Stimulated activated CD4-positive, alpha-beta T cell treated with anti-CD3 and anti-CD28 coated beads, Interleukin-2, amount 100 ng/mL, for 24 hours (primary cell): ENCODE results near the gene TAF1.
A peak's percentile ranks its signal among the peaks of the same experiment; 100 is the strongest.
"Not testable (repeated sequence)": the region's sequence is repeated elsewhere in the genome, so short reads cannot be mapped to it uniquely, and the experiment has no call there.

Experiments
- DNase-seq, 2 donors: peaks; one replicate each; pipeline ENCODE4 v3.0.0-alpha.2; 2020

The TAF1 gene

DNA sequence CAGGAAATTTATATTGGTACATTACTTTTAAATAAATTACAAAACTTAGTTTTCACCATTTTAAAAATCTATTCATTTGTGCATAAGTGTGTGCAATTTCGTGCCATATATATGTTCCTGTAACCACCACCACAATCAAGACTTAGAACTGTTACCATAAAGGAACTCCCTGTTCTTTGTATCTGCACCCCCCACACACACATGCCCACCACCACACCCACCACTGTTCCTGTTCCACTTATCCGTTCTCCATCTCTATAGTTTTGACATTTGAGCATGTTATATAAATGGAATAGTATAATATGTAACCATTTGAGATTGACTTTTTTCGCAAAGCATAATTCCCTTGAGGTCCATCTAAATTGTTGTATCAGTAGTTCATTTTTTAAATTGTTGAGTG is 73.7 kb downstream of the TAF1 start:
- DNase-seq = no peak

DNA sequence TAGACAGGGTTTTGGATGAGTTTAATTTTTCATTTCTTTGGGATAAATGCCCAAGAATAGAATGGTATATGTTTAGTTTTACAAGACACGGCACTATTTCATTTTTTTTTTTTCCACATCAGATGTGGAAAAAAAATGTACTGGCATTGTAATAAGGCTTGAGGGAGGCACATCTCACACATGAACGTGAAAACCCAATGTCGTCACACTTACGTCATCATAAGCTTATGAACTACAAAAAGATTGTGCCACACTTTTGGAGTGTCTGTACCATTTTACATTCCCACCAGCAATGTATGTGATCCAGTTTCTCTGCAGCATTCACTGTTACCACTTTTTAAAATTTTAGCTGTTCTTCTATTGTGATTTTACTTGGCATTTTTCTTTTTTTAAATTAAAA is 74.2 kb downstream of the TAF1 start:
- DNase-seq = no peak

DNA sequence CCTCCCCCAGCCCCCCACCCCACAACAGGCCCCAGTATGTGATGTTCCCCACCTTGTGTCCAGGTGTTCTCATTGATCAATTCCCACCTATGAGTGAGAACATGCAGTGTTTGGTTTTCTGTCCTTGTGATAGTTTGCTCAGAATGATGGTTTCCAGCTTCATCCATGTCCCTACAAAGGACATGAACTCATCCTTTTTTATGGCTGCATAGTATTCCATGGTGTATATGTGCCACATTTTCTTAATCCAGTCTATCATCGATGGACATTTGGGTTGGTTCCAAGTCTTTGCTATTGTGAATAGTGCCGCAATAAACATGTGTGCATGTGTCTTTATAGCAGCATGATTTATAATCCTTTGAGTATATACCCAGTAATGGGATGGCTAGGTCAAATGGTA is 75.7 kb downstream of the TAF1 start:
- DNase-seq = not testable (repeated sequence)

DNA sequence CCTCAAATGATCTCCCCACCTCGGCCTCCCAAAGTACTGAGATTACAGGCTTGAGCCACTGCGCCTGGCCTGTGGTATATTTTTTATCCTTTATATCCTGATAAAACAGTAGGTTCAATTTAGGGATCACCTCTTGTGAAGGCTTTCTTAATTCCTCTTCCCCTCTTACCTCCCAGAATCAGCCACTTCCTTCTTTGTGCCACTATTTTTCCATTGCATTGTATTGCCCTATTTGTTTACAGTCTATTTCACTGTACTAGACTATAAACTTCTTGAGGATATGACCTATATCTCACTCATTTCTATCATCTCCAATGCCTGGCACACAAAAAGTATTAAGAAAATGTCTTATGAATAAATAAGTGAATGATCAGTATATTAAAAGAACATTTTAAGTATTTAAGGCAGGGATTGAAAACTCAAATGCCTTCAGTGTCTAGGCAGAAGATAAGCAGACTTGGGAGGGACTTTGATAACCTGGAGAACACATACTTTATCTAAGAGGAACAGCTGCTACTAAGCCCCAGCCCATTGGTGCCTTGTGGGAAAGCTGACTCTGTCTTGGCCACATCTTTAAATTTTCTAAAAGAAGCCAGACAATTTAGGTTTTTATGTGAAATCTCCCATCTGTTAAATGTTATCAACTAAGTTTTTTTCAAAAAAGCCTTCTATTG is 84.4 kb downstream of the TAF1 start:
- no peak for DNase-seq

DNA sequence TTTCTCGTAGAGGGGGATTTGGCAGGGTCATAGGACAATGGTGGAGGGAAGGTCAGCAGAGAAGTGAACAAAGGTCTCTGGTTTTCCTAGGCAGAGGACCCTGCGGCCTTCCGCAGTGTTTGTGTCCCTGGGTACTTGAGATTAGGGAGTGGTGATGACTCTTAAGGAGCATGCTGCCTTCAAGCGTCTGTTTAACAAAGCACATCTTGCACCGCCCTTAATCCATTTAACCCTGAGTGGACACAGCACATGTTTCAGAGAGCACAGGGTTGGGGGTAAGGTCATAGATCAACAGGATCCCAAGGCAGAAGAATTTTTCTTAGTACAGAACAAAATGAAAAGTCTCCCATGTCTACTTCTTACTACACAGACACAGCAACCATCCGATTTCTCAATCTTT is 85.4 kb downstream of the TAF1 start:
- not testable (repeated sequence) for DNase-seq

DNA sequence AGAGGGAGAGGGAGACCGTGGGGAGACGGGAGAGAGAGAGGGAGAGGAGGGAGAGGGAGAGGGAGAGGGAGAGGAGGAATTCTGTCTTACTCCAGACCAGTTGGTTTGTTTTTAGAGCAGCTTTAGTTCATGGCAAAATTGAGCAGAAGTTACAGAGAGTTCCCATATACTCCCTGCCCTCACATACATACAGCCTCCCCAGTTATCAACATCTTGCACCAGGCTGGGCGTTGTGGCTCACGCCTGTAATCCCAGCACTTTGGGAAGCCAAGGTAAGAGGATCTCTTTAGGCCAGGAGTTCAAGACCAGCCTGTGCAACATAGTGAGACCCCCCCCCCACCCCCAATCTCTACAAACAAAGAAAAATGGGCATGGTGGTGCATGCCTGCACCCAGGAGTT is 86.9 kb downstream of the TAF1 start:
- DNase-seq = no peak

DNA sequence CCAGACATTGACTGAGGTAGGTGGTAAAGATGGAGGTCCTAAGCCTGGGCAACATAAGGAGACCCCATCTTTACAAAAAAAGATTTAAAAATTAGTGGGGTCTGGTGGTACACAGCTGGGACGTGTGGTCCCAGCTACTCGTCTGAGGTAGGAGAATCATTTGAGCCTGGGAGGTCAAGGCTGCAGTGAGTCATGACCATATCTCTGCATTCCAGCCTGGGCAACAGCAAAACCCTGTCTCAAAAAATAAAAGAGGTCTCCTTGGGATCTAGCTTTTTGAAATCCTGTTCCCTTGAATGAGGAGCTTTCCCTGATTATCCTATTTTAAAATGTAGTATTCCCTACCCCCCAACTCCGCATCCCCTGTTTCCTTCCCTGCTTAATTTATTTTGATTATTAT is 88.1 kb downstream of the TAF1 start:
- DNase-seq = no peak

DNA sequence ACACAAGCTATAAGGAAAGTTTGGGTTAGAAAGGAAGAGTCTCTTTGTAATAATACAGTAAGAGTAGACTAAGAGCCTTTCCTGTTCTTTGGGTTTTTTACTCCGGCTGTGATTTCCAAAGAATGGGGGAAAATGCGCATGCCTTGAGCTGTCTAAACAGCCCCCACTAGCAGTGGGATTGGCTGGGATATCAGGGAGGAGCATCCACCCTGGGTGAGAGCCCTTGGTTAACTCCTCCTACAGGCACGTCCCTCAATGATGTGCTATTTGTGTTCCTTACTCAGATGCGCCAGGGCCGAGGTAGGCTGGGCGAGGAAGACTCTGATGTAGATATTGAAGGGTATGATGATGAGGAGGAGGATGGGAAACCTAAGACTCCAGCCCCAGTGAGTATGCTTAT is 92.7 kb downstream of the TAF1 start:
- DNase-seq = no peak

DNA sequence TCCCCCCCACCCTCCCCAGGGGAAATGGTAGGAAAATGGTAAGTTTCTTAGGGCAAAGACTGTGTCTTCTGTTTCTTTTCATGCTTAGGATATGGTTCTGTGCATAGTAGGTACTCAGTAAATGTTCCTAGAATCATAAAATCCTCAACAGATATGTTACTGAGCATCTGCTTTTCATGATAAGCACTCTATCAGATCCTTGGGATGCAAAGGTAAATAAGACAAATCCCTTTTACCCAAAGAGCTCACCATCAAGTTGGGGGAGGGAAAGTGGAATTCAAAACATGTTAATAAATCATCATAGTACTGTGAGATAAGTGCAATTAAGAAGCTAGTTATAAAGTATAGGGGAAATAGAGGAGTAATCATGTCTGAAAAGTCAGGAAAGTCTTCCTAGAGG is 98.8 kb downstream of the TAF1 start:
- no peak for DNase-seq

DNA sequence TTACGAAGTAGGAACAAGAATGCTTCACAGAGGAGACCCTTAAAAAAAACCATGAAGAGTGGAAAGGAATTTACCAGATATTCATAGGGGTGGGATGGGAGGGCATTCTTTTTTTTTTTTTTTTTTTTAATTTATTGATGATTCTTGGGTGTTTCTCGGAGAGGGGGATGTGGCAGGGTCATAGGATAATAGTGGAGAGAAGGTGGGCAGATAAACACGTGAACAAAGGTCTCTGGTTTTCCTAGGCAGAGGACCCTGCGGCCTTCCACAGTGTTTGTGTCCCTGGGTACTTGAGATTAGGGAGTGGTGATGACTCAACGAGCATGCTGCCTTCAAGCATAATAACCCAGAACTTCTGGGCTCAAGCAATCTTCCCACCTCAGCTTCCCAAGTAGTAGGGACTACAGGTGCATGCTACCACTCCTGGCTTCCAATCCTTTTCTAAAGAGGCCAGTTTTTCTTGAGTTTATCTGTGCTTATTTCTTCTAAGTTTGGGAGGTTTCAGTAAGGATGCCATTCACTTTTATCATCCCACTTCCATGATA is 100.9 kb downstream of the TAF1 start:
- no peak for DNase-seq

DNA sequence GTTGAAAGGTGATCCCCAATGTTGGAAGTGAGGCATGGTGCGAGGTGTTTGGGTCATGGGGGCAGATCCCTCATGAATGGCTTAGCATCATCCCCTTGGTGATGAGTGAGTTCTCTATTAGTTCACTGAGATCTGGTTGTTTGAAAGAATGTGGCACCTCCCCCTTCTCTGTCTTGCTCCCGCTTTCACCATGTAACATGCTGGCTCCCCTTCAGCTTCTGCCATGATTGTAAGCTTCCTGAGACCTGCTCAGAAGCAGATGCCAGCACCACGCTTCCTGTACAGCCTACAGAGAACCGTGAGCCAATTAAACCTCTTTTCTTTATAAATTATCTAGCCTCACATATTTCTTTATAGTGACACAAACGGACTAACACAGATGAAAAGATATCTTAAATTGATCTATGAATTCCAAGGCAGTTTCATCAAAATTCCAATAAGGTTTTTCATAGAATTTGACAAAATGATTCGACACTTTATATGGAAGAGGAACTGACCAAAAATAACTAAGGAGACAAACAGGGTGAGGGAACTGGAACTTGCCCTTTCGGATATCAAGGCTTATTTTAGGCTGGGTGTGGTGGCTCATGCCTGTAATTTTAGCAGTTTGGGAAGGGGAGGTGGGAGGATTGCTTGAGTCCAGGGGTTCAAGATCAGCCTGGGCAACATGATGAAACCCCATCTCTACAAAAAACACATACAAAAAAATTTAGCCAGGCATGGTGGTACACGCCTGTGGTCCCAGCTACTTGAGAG is 109.8 kb downstream of the TAF1 start:
- no peak for DNase-seq

DNA sequence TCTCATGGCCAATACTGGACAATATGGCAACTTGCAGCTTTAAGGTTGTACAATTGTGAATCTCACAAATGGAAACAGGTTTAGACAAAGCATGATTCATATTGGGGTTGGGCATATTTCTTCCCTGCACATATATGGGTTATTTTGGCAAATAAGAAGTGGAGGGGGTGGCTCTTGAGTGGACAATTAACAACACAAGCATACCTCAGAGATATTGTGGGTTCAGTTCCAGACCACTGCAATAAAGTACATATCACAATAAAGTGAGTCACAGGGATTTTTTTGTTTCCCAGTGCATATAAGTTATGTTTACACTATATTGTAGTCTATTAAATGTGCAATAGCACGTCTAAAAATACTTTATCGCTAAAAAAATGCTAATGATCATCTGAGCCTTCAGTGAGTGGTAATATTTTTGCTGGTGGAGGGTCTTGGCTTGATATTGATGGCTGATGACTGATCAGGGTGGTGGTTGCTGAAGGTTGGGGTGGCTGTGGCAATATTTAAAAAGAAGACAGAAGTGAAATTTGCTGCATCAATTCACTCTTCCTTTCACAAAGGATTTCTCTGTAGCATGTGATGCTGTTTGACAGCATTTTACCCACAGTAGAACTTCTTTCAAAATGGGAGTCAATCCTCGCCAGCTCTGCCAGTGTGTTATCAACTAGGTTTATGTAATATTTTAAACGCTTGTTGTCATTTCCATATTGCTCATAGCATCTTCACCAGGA is 116.2 kb downstream of the TAF1 start:
- no peak for DNase-seq

DNA sequence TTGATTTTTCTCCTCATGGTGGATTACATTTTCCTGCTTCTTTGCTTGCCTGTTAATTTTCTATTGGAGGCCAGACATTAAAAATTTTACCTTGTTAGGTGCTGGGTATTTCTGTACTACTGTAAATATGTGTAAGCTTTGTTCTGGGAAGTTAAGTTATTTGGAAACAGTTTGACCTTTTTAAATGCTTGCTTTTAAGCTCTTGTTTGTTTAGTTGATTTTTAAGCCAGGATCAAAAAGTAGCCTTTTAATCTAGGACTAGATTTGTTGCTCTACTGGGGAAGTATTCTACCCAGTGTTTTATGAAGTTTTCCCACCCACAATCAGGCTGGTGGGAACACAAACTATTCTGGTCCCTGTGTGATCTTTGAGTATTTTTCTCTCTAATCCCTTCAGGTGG is 121.7 kb downstream of the TAF1 start:
- DNase-seq = no peak

DNA sequence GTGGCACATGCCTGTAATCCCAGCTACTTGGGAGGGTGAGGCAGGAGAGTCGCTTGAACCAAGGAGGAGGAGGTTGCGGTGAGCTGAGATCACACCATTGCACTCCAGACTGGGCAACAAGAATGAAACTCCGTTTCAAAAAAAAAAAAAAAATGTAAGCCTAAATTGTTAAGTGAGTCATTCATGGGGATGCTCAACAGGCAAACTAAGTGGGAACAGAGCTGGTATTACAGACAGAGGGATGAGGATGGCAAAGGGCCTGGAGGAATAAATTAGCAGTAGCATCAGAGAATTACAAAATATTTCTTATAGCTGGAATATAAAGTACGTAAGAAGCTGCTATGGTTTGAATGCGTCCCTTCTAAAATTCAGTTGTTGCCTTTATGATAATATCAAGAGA is 123.4 kb downstream of the TAF1 start:
- DNase-seq = no peak

DNA sequence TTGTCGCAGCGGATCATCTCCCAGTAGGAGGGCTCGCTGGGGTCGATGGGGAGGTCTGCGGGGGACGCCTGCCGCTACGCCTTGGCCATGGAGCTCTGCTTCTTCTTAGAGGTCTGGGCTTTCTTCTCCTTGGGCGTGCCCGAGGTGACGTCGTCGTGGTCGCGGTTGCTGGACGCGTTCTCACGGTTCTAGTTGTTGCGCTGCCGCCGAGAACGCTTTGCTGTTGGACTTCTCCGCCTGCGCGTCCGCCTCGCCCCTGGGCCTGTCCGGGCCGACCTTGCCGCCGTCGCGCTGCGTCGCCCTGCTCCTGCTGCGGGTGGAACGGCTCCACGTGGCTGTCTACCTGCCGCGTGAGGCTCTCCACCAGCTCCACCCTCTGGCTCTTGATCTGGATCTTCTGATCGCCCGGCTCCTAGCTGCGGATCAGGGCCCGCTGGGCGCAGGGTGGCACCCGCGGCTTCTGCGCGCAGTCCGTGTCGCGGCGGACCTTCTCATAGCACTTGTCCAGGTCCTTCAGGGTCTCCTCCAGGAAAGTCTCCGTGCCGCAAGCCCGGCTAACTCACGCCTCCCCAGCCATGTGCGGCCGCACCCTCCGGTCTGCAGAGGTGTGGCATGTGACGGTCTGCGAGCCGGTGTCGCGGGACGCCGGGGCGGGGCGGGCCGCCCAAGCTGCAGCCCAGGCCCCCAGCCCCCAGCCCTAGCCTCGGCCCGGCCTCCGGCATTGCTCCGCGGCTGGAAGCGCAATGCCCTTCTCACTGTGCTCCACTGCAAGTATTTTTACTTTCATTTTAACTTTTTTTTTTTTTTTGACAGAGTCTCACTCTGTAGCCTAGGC is 126.3 kb downstream of the TAF1 start:
- DNase-seq = peak; percentile 36 to 59

DNA sequence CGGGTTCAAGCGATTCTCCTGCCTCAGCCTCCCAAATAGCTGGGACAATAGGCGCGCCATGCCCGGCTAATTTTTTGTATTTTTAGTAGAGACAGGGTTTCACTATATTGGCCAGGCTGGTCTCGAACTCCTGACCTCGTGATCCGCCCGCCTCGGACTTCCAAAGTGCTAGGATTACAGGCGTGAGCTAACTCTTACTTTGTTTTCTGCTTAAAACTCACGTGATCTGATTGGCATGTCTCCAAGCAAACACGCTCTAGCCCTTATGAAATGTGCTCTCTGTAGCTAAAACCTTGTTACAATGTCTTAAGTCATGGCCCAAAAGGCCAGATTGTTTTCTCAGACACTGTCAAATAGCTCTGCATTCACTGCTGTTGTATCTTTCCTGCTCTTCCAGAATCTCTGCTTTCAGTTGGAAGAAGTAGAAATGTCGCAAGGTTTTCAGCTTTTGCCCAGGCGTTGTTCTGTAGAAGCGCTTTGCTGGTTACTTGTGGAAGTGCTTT is 127.0 kb downstream of the TAF1 start:
- no peak for DNase-seq

DNA sequence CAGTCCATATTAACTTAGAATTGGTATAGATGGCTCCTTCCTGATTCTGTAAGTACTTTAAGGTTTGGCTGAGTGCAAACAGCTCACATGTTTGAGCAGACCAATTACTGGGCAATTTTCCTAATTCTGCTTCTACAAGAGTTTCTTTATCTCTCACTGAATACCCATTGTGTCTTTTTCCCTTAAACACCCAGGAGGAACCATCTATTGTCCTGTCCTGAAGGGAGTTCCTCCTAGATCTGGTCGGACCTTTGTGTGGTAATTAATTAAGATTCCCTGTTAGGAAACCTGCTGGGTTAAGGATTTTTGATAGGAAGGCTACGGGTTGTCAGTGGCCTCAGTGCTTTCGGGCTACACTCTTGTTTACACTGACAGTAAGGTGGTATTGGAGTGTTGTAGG is 129.8 kb downstream of the TAF1 start:
- not testable (repeated sequence) for DNase-seq

DNA sequence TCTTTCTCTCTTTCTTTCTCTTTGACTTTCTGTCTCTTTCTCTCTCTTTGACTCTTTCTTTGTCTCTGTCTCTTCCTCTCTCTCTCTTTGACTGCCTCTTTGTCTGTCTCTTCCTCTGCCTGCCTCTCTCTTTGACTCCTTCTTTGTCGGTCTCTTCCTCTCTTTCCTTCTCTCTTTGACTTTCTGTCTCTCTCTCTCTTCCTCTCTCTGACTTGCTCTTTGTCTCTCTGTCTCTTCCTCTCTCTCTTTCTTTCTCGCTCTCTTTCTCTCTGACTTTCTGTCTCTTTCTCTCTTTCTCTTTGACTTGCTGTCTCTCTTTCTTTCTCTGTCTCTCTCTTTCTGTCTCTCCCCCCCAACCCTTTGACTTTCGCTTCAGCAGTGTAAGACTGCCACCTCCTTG is 130.3 kb downstream of the TAF1 start:
- no peak for DNase-seq

DNA sequence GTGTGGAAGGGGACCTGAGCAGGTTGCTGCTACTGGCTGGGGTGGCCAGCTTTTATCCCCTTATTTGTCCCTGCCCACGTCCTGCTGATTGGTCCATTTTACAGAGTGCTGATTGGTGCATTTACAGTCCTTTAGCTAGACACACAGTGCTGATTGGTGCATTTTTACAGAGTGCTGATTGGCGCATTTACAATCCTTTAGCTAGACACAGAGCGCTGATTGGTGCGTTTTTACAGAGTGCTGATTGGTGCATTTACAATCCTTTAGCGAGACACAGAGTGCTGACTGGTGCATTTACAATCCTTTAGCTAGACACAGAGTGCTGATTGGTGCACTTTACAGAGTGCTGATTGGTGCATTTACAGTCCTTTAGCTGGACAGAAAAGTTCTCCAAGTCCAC is 135.9 kb downstream of the TAF1 start:
- not testable (repeated sequence) for DNase-seq

DNA sequence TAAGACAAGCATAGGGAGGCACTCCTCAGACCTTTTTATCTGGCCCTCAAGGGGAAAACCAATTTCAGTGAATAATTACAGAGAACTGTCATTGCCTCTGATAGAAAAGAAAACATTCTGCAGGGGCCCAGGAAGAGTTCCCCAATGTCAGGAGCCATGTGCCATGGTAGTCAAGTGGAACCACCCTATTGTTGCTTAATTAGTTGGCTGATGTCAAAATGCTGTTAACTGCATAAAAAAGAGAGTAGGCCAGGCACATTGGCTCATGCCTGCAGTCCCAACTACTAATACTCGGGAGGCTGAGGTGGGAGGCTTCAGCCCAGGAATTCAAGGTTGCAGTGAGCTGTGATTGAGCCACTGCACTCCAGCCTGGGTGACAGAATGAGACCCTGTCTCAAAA is 138.2 kb downstream of the TAF1 start:
- no peak for DNase-seq

DNA sequence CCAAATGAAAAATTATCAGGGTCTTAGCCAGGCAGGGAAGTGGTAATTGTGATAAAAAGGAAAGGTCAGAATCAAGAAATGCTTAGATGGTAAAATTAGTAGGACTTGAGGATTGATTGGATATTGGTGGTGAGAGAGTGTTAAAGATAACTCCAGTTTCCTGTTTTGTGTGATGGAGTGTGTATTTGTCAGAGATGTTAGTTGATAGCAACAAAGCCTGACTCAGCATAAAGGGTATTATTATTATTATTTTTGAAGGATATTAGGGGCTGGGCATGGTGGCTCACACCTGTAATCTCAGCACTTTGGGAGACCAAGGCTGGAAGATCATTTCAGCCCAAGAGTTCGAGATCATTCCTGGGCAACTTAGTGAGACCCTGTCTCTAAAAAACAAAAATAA is 143.1 kb downstream of the TAF1 start:
- no peak for DNase-seq

DNA sequence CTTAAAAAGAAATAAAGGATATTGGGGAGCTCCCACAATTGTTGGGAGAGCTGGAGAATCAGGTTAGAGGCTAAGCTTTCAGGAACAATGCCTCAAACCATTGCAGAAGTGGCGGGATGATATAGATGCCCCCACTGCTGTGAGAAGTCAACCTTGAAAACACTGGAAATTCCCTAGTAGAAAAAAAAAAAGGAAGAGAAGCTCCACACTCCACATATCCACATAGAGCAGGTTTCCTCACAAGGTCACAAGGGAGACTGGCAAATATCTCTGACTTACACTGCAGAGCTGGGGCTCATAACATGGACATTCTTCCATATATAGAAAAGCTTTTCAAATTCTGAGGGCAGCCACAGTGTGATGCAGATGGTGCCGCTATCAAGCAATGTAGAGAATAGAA is 144.0 kb downstream of the TAF1 start:
- DNase-seq = no peak

DNA sequence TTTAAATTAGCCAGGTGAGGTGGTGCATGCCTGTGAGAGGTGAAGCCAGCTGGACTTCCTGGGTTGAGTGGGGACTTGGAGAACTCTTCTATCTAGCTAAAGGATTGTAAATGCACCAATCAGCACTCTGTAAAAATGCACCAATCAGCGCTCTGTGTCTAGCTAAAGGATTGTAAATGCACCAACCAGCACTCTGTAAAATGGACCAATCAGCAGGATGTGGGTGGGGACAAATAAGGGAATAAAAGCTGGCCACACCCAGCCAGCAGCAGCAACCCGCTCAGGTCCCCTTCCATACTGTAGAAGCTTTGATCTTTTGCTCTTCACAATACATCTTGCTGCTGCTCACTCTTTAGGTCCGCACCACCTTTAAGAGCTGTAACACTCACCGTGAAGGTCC is 147.6 kb downstream of the TAF1 start:
- not testable (repeated sequence) for DNase-seq
